Caco-2 (cell line): ENCODE results near the gene TSR3. TPM values are rescaled to one million over a fixed set of nuclear protein-coding genes. Genes with fewer than 3 reads are reported as not detected.

Source experiments
- BruUV-seq: library from RNA; stranded (reverse); fragments of 400-500 nt; replicated peaks from 2 replicates; lab custom pipeline; 2021; lab: Mats Ljungman, UMichigan
- CTCF ChIA-PET: fragments of 300-600 bp; sonication (Branson Sonifier 250); formaldehyde crosslinking; loops from one replicate; lab custom pipeline; 2022; ENCODE audit warnings: antibody characterized with exemption; lab: Charles Lee
- POLR2A ChIA-PET: fragments of 300-600 bp; sonication (Branson Sonifier 250); formaldehyde crosslinking; loops from one replicate; lab custom pipeline; 2022; ENCODE audit warnings: antibody characterized with exemption; lab: Charles Lee
- DNase-seq, 2 experiments: peaks; one replicate each; pipeline versions ENCODE4 v3.0.0 to v3.0.0-alpha.2; 2020 to 2022
- H3K27me3 ChIP-seq: replicated peaks from 2 replicates; pipeline ENCODE4 v1.6.0; 2011; ENCODE audit warnings: low read length; ENCODE audit not compliant: control insufficient read depth, insufficient read depth
- H3K36me3 ChIP-seq: 2 replicates; pipeline ENCODE4 v1.5.1; 2011; ENCODE audit warnings: low read length; ENCODE audit not compliant: control insufficient read depth, insufficient read depth
- H3K4me1 ChIP-seq: fragments of 250-450 bp; sonication (Bioruptor Pico); 2 replicates; pipeline ENCODE4 v1.5.1; 2020; ENCODE audit warnings: mild to moderate bottlenecking
- H3K4me3 ChIP-seq: 2 replicates; pipeline ENCODE4 v1.5.1; 2011; ENCODE audit warnings: low read depth, mild to moderate bottlenecking, control low read depth, low read length
- H3K9me3 ChIP-seq: fragments of 250-450 bp; sonication (Bioruptor Pico); 2 replicates; pipeline ENCODE4 v1.5.1; 2020; ENCODE audit warnings: mild to moderate bottlenecking, moderate library complexity
- H3K27ac Mint-ChIP-seq: one replicate; pipeline ENCODE4 v1.8.0; 2022; ENCODE audit warnings: mixed read lengths; ENCODE audit not compliant: unreplicated experiment
- H3K27me3 Mint-ChIP-seq: one replicate; pipeline ENCODE4 v1.8.0; 2022; ENCODE audit warnings: mixed read lengths; ENCODE audit not compliant: insufficient read depth, unreplicated experiment
- H3K36me3 Mint-ChIP-seq: one replicate; pipeline ENCODE4 v1.8.0; 2022; ENCODE audit warnings: mild to moderate bottlenecking, mixed read lengths; ENCODE audit not compliant: insufficient read depth, unreplicated experiment
- H3K4me1 Mint-ChIP-seq: one replicate; pipeline ENCODE4 v1.8.0; 2022; ENCODE audit warnings: low read depth, mixed read lengths; ENCODE audit not compliant: unreplicated experiment
- H3K4me3 Mint-ChIP-seq: one replicate; pipeline ENCODE4 v1.8.0; 2022; ENCODE audit warnings: mild to moderate bottlenecking, moderate library complexity, mixed read lengths; ENCODE audit not compliant: unreplicated experiment
- H3K9me3 Mint-ChIP-seq: one replicate; pipeline ENCODE4 v1.8.0; 2022; ENCODE audit warnings: mixed read lengths; ENCODE audit not compliant: unreplicated experiment
- intact Hi-C: fragments of 100-400 bp; cut with micrococcal nuclease; formaldehyde crosslinking; loops from one replicate; pipeline ENCODE4 v1.10.0; 2022; ENCODE audit not compliant: unreplicated experiment
- total RNA-seq: library from RNA; stranded (reverse); gene quantifications from 2 replicates; pipeline ENCODE4 v1.2.3, GENCODE V29; 2022
- TF ChIP-seq, protein P1 (sequence below), 2 experiments: fragments of 200-600 bp in 1 of 2; IDR thresholded peaks; 1 replicate in 1 of 2; 2 replicates in 1 of 2; pipeline versions ENCODE4 v1.5.1 to v1.8.0; 2011 to 2022; ENCODE audit warnings: antibody characterized with exemption in 1 of 2, control low read depth in 1 of 2, inconsistent platforms in 1 of 2, low read depth in 1 of 2, low read length in 1 of 2, mild to moderate bottlenecking in 1 of 2, moderate library complexity in 1 of 2; ENCODE audit not compliant: insufficient read depth in 1 of 2, severe bottlenecking in 1 of 2, unreplicated experiment in 1 of 2

Gene TSR3
- total RNA-seq, 1 experiment from 2014 or later: 48.6 TPM

- H3K4me1 ChIP-seq: no peaks in the 10 kb centered on the region
- no peak for DNase-seq
- ChIA-PET CTCF (interaction anchor here (0.7 kb wide), 1 partner anchor 398 kb away, joined by 4 read pairs; no protein-coding TSS in a partner anchor), POLR2A (no interaction called here)
- H3K9me3 ChIP-seq: no peaks in the 10 kb centered on the region
- H3K27ac Mint-ChIP-seq: no peak overlapping the region
- no peaks in the 10 kb centered on the region for H3K27me3 Mint-ChIP-seq
- no peak overlapping the region for H3K4me3 Mint-ChIP-seq
- no peaks in the 10 kb centered on the region for H3K36me3 ChIP-seq
- H3K4me3 ChIP-seq: no peak overlapping the region
- intact Hi-C loops: no loop called here
- H3K27me3 ChIP-seq: no peaks in the 10 kb centered on the region
- TF ChIP-seq, protein P1, sequence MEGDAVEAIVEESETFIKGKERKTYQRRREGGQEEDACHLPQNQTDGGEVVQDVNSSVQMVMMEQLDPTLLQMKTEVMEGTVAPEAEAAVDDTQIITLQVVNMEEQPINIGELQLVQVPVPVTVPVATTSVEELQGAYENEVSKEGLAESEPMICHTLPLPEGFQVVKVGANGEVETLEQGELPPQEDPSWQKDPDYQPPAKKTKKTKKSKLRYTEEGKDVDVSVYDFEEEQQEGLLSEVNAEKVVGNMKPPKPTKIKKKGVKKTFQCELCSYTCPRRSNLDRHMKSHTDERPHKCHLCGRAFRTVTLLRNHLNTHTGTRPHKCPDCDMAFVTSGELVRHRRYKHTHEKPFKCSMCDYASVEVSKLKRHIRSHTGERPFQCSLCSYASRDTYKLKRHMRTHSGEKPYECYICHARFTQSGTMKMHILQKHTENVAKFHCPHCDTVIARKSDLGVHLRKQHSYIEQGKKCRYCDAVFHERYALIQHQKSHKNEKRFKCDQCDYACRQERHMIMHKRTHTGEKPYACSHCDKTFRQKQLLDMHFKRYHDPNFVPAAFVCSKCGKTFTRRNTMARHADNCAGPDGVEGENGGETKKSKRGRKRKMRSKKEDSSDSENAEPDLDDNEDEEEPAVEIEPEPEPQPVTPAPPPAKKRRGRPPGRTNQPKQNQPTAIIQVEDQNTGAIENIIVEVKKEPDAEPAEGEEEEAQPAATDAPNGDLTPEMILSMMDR (IDR thresholded peaks at IDR 0.05; ENCODE audit: insufficient read depth in 1 of 2, low read depth in 1 of 2, low read length in 1 of 2, severe bottlenecking in 1 of 2, unreplicated experiment in 1 of 2): no peak
- no peaks in the 10 kb centered on the region for H3K9me3 Mint-ChIP-seq
- no TSS peak for BruUV-seq
- no peaks in the 10 kb centered on the region for H3K4me1 Mint-ChIP-seq
- peaks cover 47% of the 10 kb centered on the region for H3K36me3 Mint-ChIP-seq
Observed at GRCh38 chr16:1372292-1372950, 20.7 kb upstream of the TSR3 start.

- BruUV-seq: no TSS peak
- no peaks in the 10 kb centered on the region for H3K36me3 ChIP-seq
- H3K4me3 Mint-ChIP-seq: no peak overlapping the region
- ChIA-PET CTCF (interaction anchor here (0.7 kb wide), 1 partner anchor 12 kb away, joined by 5 read pairs; no protein-coding TSS in a partner anchor), POLR2A (no interaction called here)
- H3K4me1 Mint-ChIP-seq: no peaks in the 10 kb centered on the region
- H3K4me3 ChIP-seq: no peak overlapping the region
- H3K27me3 ChIP-seq: no peaks in the 10 kb centered on the region
- TF ChIP-seq, protein P1 (IDR thresholded peaks at IDR 0.05; ENCODE audit: insufficient read depth in 1 of 2, low read depth in 1 of 2, low read length in 1 of 2, severe bottlenecking in 1 of 2, unreplicated experiment in 1 of 2): no peak
- no peak for DNase-seq
- no peaks in the 10 kb centered on the region for H3K4me1 ChIP-seq
- H3K27me3 Mint-ChIP-seq: no peaks in the 10 kb centered on the region
- no peaks in the 10 kb centered on the region for H3K9me3 ChIP-seq
- H3K9me3 Mint-ChIP-seq: no peaks in the 10 kb centered on the region
- H3K36me3 Mint-ChIP-seq: peaks cover 47% of the 10 kb centered on the region
- no peak overlapping the region for H3K27ac Mint-ChIP-seq
- intact Hi-C loops: no loop called here
Observed at GRCh38 chr16:1371054-1371978, 19.6 kb upstream of the TSR3 start.

- TF ChIP-seq, protein P1 (IDR thresholded peaks at IDR 0.05; ENCODE audit: insufficient read depth in 1 of 2, low read depth in 1 of 2, low read length in 1 of 2, severe bottlenecking in 1 of 2, unreplicated experiment in 1 of 2): no peak
Observed at GRCh38 chr16:1367486-1368174, 16.0 kb upstream of the TSR3 start.

More at GRCh38 chr16:1367486-1368174, 16.0 kb upstream of the TSR3 start:
- Mint-ChIP-seq H3K27ac (no peak overlapping the region), H3K36me3 (peaks cover 68% of the 10 kb centered on the region), H3K9me3 (no peaks in the 10 kb centered on the region), H3K27me3 (no peaks in the 10 kb centered on the region), H3K4me1 (no peaks in the 10 kb centered on the region), H3K4me3 (no peak overlapping the region)
- Histone ChIP-seq H3K9me3 (no peaks in the 10 kb centered on the region), H3K4me3 (no peak overlapping the region), H3K27me3 (no peaks in the 10 kb centered on the region), H3K4me1 (no peaks in the 10 kb centered on the region), H3K36me3 (peaks cover under 1% of the 10 kb centered on the region; the same call in 1 of the 2 replicates)
- ChIA-PET CTCF (no interaction called here), POLR2A (no interaction called here)
- intact Hi-C loops: no loop called here
- no TSS peak for BruUV-seq
- no peak for DNase-seq
